Uterus (tissue), 2 donors: ENCODE results near the gene FAM9A.
"Not testable (repeated sequence)": the region's sequence is repeated elsewhere in the genome, so short reads cannot be mapped to it uniquely, and the experiment has no call there.

Experiments
- CTCF ChIP-seq, 4 experiments: fragments of 200-600 bp in 2 of 4; fragments of 450-650 bp in 2 of 4; sonication (generic) in 2 of 4; IDR thresholded peaks; one replicate each; pipeline ENCODE4 v1.5.1; 2016 to 2019; ENCODE audit warnings: antibody characterized with exemption in 4 of 4, mild to moderate bottlenecking in 2 of 4, moderate library complexity in 1 of 4
- POLR2A ChIP-seq, 2 donors: fragments of 450-650 bp; IDR thresholded peaks; one replicate each; pipeline ENCODE4 v1.6.1; 2016; ENCODE audit warnings: antibody characterized with exemption in 2 of 2, mild to moderate bottlenecking in 1 of 2, moderate library complexity in 1 of 2

GRCh38 chrX:8798702-8799101 lies 2.5 kb downstream of the FAM9A start:
- not testable (repeated sequence) for TF ChIP-seq CTCF, POLR2A (IDR thresholded peaks at IDR 0.05)
